22Rv1 (cell line): ENCODE results near the gene COQ8A.

Source experiments
- ZFX ChIP-seq: fragments of 450-650 bp; IDR thresholded peaks from 2 replicates; pipeline ENCODE4 v1.6.1; 2017; ENCODE audit warnings: antibody characterized with exemption, borderline replicate concordance
- TF ChIP-seq, protein P1 (sequence below): fragments of 450-650 bp; IDR thresholded peaks from 2 replicates; pipeline ENCODE4 v1.5.1; 2017; ENCODE audit warnings: mild to moderate bottlenecking

DNA sequence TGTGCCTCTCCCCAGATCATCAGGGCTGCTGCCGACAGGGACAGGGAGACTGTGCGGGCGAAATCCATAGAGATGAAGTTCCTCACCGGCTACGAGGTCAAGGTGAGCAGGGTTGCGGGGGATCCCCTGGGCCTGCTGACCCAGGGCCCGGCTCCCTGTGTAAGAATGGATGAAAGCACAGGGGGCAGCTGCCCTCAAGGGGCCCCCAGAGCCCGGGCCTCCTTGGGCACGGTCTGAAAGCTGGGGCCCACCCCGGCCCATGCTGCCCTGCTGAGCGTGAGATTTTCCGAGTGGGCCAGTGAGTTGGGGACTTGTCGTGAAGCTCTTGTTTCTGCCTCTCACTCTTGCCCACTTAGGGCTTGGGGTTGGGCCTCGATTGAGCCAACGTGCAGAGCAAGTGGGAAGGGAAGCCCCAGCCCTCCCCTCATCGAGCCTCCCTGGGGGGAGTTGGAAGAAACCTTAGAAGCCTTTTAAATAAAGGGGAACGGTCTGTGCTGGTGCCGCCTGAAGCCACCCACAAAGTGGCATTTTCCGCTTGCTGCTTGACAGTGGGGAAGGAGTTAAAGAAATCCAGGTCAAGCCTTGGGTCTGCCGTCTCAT lies 45.2 kb downstream of the COQ8A start:
- TF ChIP-seq, protein P1, sequence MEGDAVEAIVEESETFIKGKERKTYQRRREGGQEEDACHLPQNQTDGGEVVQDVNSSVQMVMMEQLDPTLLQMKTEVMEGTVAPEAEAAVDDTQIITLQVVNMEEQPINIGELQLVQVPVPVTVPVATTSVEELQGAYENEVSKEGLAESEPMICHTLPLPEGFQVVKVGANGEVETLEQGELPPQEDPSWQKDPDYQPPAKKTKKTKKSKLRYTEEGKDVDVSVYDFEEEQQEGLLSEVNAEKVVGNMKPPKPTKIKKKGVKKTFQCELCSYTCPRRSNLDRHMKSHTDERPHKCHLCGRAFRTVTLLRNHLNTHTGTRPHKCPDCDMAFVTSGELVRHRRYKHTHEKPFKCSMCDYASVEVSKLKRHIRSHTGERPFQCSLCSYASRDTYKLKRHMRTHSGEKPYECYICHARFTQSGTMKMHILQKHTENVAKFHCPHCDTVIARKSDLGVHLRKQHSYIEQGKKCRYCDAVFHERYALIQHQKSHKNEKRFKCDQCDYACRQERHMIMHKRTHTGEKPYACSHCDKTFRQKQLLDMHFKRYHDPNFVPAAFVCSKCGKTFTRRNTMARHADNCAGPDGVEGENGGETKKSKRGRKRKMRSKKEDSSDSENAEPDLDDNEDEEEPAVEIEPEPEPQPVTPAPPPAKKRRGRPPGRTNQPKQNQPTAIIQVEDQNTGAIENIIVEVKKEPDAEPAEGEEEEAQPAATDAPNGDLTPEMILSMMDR = no peak
- no peak for TF ChIP-seq ZFX
